ENCODE measurements around the gene C10orf95.
"Not testable (repeated sequence)": the region's sequence is repeated elsewhere in the genome, so short reads cannot be mapped to it uniquely, and the experiment has no call there.

C10orf95 gene

DNA sequence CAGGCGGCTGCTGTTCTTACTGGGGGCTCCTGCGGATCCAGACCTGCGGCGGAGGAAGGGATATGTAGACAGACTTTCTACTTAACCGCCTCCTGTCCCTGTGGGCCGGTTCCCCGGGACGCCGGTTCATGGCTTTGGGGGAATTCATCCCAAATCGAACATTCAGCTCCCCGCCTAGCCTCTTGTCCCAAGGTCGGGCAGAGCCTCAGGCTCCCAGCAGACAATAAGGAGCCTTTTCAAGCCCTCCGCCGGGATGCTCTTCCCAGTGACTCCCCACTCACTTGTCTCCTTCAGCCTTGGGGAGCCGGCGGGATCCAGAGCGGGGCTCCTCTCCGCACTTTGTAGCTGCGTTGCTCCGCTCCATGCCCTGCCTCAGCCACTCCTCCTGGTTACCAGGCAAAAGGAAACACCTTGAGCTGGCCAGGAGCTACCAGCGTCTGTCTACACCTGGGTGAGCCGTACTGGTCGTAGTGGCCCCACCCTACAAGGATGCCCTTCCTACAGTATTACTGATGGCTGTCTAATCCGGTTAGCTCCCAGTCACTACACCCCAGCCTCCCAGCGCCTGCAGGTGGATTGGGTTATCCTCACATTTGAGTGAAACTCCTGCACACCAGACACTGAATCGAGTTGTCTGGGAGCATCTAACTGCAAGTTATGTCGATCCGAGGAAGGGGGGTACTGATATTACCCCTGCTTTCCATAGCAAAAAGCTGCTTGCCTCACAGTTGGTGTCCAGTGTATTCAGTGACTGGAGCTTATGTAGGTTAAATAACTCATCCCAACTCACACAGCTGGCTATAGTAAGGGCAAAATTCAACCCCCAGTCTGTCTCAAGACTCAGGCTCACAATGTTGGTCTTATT, at the start of gene C10orf95:
TSS of gene C10orf95 (minus strand) at position 439 of the 865 bp plus-strand sequence. CDS start 450 bp downstream, outside the sequence.
- peak; percentile 22 for DNase-seq (ENCODE audit: low read depth)
- Histone ChIP-seq H3K4me3 (ENCODE audit: low read length) (peak within 1 kb of the TSS; percentile 93), H3K9ac (ENCODE audit: low read length) (peak within 1 kb of the TSS; percentile 89), H3K27me3 (replicated peaks; ENCODE audit: control insufficient read depth, insufficient read depth, low read length) (no peaks in the 10 kb centered on the region), H3K36me3 (ENCODE audit: control insufficient read depth, insufficient read depth, low read length, severe bottlenecking) (no peaks in the 10 kb centered on the region), H3K4me1 (ENCODE audit: control insufficient read depth, insufficient read depth, low read length) (peaks cover 34% of the 10 kb centered on the region), H3K9me3 (ENCODE audit: control insufficient read depth, low read length) (no peaks in the 10 kb centered on the region)

GRCh38 chr10:102500686-102501085, 49.3 kb upstream of the C10orf95 start:
- not testable (repeated sequence) for DNase-seq (ENCODE audit: low read depth); H3K9me3 ChIP-seq (ENCODE audit: control insufficient read depth, low read length); H3K27me3 ChIP-seq (replicated peaks; ENCODE audit: control insufficient read depth, insufficient read depth, low read length); H3K36me3 ChIP-seq (ENCODE audit: control insufficient read depth, insufficient read depth, low read length, severe bottlenecking)
- H3K4me1 ChIP-seq (ENCODE audit: control insufficient read depth, insufficient read depth, low read length) = peaks cover 39% of the 10 kb centered on the region
- H3K9ac ChIP-seq (ENCODE audit: low read length) = peak overlapping the region; percentile 98
- H3K4me3 ChIP-seq (ENCODE audit: low read length) = peak overlapping the region; percentile 94

GRCh38 chr10:102499356-102499755, 48.0 kb upstream of the C10orf95 start:
- no peaks in the 10 kb centered on the region for H3K9me3 ChIP-seq (ENCODE audit: control insufficient read depth, low read length)
- no peak overlapping the region for H3K4me3 ChIP-seq (ENCODE audit: low read length)
- no peaks in the 10 kb centered on the region for H3K36me3 ChIP-seq (ENCODE audit: control insufficient read depth, insufficient read depth, low read length, severe bottlenecking)
- H3K9ac ChIP-seq (ENCODE audit: low read length) = peak overlapping the region; percentile 7
- peaks cover 31% of the 10 kb centered on the region for H3K4me1 ChIP-seq (ENCODE audit: control insufficient read depth, insufficient read depth, low read length)
- DNase-seq (ENCODE audit: low read depth) = peak; percentile 10
- H3K27me3 ChIP-seq (replicated peaks; ENCODE audit: control insufficient read depth, insufficient read depth, low read length) = no peaks in the 10 kb centered on the region

- no peak overlapping the region for H3K9ac ChIP-seq (ENCODE audit: low read length)
- DNase-seq (ENCODE audit: low read depth) = no peak
- H3K4me1 ChIP-seq (ENCODE audit: control insufficient read depth, insufficient read depth, low read length) = peaks cover 38% of the 10 kb centered on the region
- no peaks in the 10 kb centered on the region for H3K36me3 ChIP-seq (ENCODE audit: control insufficient read depth, insufficient read depth, low read length, severe bottlenecking)
- no peak overlapping the region for H3K4me3 ChIP-seq (ENCODE audit: low read length)
- no peaks in the 10 kb centered on the region for H3K9me3 ChIP-seq (ENCODE audit: control insufficient read depth, low read length)
- no peaks in the 10 kb centered on the region for H3K27me3 ChIP-seq (replicated peaks; ENCODE audit: control insufficient read depth, insufficient read depth, low read length)
These were observed 46.2 kb upstream of the C10orf95 start for GRCh38 chr10:102497545-102497944.

DNA sequence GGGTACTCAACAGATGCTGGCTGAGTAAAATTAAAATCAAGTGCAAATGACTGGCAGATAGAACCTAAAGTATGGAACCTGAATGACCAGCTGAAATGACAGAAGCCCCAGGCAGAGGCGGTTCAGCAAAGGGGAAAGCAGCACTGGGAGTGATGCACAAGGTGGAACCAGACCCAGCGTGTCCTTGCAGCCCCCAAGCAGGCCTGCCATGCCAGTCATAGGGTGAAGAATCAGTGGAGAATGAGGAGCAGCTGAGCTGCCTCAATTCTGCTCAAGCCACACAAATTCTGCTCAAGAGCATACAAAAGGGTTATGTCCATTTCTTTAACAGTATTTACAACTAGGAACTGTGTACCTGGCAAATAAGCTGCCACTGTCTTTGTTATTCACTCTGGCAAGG, 42.4 kb upstream of the C10orf95 start:
- Histone ChIP-seq H3K9me3 (ENCODE audit: control insufficient read depth, low read length) (no peaks in the 10 kb centered on the region), H3K4me3 (ENCODE audit: low read length) (no peak overlapping the region), H3K36me3 (ENCODE audit: control insufficient read depth, insufficient read depth, low read length, severe bottlenecking) (peaks cover 19% of the 10 kb centered on the region), H3K4me1 (ENCODE audit: control insufficient read depth, insufficient read depth, low read length) (peaks cover 33% of the 10 kb centered on the region), H3K27me3 (replicated peaks; ENCODE audit: control insufficient read depth, insufficient read depth, low read length) (no peaks in the 10 kb centered on the region), H3K9ac (ENCODE audit: low read length) (no peak overlapping the region)
- no peak for DNase-seq (ENCODE audit: low read depth)

DNA sequence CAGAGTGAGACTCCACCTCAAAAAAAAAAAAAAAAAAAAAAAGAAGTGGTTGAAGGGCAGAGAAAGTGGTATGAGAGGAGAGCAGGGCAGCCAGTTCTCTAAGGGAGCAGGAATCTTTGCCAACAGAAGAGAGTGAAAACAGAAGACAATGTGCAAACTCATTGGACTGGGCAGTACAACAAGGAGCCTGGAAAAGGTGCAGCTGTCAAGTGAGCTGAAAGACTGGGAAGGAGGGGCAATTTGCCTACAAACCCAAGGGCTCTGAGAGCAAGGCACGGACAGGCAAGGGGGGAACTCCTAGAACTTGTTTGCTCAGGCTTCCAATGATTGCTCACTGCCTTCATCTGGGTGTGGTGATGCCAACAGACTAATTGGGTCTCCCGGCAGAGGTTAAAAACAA, 41.6 kb upstream of the C10orf95 start:
- Histone ChIP-seq H3K9me3 (ENCODE audit: control insufficient read depth, low read length) (no peaks in the 10 kb centered on the region), H3K4me3 (ENCODE audit: low read length) (no peak overlapping the region), H3K4me1 (ENCODE audit: control insufficient read depth, insufficient read depth, low read length) (peaks cover 27% of the 10 kb centered on the region), H3K9ac (ENCODE audit: low read length) (no peak overlapping the region), H3K36me3 (ENCODE audit: control insufficient read depth, insufficient read depth, low read length, severe bottlenecking) (peaks cover 27% of the 10 kb centered on the region), H3K27me3 (replicated peaks; ENCODE audit: control insufficient read depth, insufficient read depth, low read length) (no peaks in the 10 kb centered on the region)
- DNase-seq (ENCODE audit: low read depth) = no peak

DNA sequence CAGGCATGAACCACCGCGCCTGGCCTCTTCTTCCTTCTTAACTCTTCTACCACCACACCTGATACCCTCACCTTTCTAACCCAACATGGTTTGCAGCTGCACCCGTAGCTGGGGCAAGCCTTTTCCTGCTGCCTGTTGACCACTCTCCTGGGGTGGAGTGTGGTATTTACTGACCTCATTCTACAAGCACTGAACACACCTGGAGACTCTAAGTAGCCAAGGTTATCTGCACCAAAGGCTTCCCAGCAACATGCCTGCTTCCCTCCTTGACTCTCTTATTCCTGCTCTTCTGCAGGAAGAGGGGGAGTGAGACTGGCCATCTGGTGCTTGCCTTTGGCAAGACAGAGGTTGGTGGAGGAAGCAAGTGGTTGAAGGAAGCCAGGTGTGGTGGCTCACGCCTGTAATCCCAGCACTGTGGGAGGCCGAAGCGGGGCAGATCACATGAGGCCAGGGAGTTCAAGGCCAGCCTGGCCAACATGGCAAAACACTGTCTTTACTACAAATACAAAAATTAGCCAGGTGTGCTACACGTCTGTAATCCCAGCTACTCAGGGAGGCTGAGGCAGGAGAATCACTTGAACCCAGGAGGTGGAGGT, 41.1 kb upstream of the C10orf95 start:
- peaks cover 30% of the 10 kb centered on the region for H3K36me3 ChIP-seq (ENCODE audit: control insufficient read depth, insufficient read depth, low read length, severe bottlenecking)
- DNase-seq (ENCODE audit: low read depth) = no peak
- no peak overlapping the region for H3K4me3 ChIP-seq (ENCODE audit: low read length)
- H3K27me3 ChIP-seq (replicated peaks; ENCODE audit: control insufficient read depth, insufficient read depth, low read length) = no peaks in the 10 kb centered on the region
- no peak overlapping the region for H3K9ac ChIP-seq (ENCODE audit: low read length)
- H3K4me1 ChIP-seq (ENCODE audit: control insufficient read depth, insufficient read depth, low read length) = peaks cover 27% of the 10 kb centered on the region
- H3K9me3 ChIP-seq (ENCODE audit: control insufficient read depth, low read length) = no peaks in the 10 kb centered on the region

GRCh38 chr10:102491136-102491535, 39.8 kb upstream of the C10orf95 start:
- Histone ChIP-seq H3K9me3 (ENCODE audit: control insufficient read depth, low read length) (no peaks in the 10 kb centered on the region), H3K27me3 (replicated peaks; ENCODE audit: control insufficient read depth, insufficient read depth, low read length) (no peaks in the 10 kb centered on the region), H3K4me1 (ENCODE audit: control insufficient read depth, insufficient read depth, low read length) (peaks cover 27% of the 10 kb centered on the region), H3K9ac (ENCODE audit: low read length) (no peak overlapping the region), H3K4me3 (ENCODE audit: low read length) (no peak overlapping the region), H3K36me3 (ENCODE audit: control insufficient read depth, insufficient read depth, low read length, severe bottlenecking) (peaks cover 43% of the 10 kb centered on the region)
- DNase-seq (ENCODE audit: low read depth) = no peak

- Histone ChIP-seq H3K9ac (ENCODE audit: low read length) (no peak overlapping the region), H3K4me1 (ENCODE audit: control insufficient read depth, insufficient read depth, low read length) (no peaks in the 10 kb centered on the region), H3K27me3 (replicated peaks; ENCODE audit: control insufficient read depth, insufficient read depth, low read length) (no peaks in the 10 kb centered on the region), H3K36me3 (ENCODE audit: control insufficient read depth, insufficient read depth, low read length, severe bottlenecking) (peaks cover 96% of the 10 kb centered on the region), H3K4me3 (ENCODE audit: low read length) (no peak overlapping the region), H3K9me3 (ENCODE audit: control insufficient read depth, low read length) (no peaks in the 10 kb centered on the region)
- no peak for DNase-seq (ENCODE audit: low read depth)
These were observed 33.9 kb upstream of the C10orf95 start for GRCh38 chr10:102485093-102485784.

GRCh38 chr10:102484021-102484420, 32.7 kb upstream of the C10orf95 start:
- peaks cover 2% of the 10 kb centered on the region for H3K4me1 ChIP-seq (ENCODE audit: control insufficient read depth, insufficient read depth, low read length)
- no peak overlapping the region for H3K9ac ChIP-seq (ENCODE audit: low read length)
- peaks cover 97% of the 10 kb centered on the region for H3K36me3 ChIP-seq (ENCODE audit: control insufficient read depth, insufficient read depth, low read length, severe bottlenecking)
- H3K27me3 ChIP-seq (replicated peaks; ENCODE audit: control insufficient read depth, insufficient read depth, low read length) = no peaks in the 10 kb centered on the region
- H3K4me3 ChIP-seq (ENCODE audit: low read length) = no peak overlapping the region
- no peak for DNase-seq (ENCODE audit: low read depth)
- H3K9me3 ChIP-seq (ENCODE audit: control insufficient read depth, low read length) = no peaks in the 10 kb centered on the region

- Histone ChIP-seq H3K4me1 (ENCODE audit: control insufficient read depth, insufficient read depth, low read length) (peaks cover 23% of the 10 kb centered on the region), H3K27me3 (replicated peaks; ENCODE audit: control insufficient read depth, insufficient read depth, low read length) (no peaks in the 10 kb centered on the region), H3K9ac (ENCODE audit: low read length) (no peak overlapping the region), H3K4me3 (ENCODE audit: low read length) (no peak overlapping the region), H3K36me3 (ENCODE audit: control insufficient read depth, insufficient read depth, low read length, severe bottlenecking) (peaks cover 62% of the 10 kb centered on the region), H3K9me3 (ENCODE audit: control insufficient read depth, low read length) (no peaks in the 10 kb centered on the region)
- no peak for DNase-seq (ENCODE audit: low read depth)
These were observed 29.1 kb upstream of the C10orf95 start for GRCh38 chr10:102480396-102480795.
